Activated T-cell treated with anti-CD3 and anti-CD28 coated beads for 4 hours (primary cell): ENCODE data around the gene REC114.
"Not testable (repeated sequence)": the region's sequence is repeated elsewhere in the genome, so short reads cannot be mapped to it uniquely, and the experiment has no call there.

ENCODE experiments used
- DNase-seq: peaks from one replicate; pipeline ENCODE4 v3.0.0-alpha.2; 2020

Gene REC114, protein sequence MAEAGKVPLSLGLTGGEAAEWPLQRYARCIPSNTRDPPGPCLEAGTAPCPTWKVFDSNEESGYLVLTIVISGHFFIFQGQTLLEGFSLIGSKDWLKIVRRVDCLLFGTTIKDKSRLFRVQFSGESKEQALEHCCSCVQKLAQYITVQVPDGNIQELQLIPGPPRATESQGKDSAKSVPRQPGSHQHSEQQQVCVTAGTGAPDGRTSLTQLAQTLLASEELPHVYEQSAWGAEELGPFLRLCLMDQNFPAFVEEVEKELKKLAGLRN

DNA sequence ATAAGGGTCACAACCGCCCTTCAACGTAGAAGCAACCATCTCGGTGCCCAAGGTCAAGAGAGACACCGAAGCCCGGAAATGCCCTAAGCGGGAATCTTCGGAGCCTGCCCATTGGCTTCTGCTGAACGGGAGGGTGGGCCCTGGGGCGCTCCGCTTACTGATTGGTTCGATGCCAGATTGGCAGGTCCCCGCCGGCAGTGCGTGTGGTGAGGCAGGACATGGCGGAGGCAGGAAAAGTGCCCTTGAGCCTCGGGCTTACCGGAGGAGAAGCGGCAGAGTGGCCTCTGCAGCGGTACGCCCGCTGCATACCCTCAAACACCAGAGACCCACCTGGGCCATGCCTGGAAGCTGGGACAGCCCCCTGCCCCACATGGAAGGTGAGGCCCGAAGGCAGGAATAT, at the start of gene REC114:
Gene REC114 (plus strand): TSS at position 197 of the 400 bp plus-strand sequence. CDS start 22 bp downstream, at position 219.
- DNase-seq: no peak

DNA sequence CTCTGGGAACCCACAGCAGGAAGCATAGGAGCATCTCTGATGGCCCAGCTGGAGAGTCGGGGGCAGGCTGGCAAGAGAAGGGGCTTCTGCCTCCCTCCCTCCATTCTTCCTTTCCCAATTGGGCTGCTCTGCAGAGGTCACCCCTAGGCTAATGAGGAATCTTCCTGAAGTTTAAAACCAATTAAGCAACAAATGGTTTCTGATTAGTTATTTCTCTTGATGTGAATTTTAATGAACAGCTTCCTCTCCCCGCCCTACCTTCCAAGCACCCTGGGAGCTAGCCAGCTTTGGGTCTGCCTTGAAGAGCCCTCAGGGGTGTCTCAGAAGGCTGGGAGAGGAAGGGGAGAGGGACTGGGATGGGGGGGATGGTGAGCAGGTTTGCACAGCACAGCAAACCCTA, 49.6 kb upstream of the REC114 start:
- DNase-seq: no peak

DNA sequence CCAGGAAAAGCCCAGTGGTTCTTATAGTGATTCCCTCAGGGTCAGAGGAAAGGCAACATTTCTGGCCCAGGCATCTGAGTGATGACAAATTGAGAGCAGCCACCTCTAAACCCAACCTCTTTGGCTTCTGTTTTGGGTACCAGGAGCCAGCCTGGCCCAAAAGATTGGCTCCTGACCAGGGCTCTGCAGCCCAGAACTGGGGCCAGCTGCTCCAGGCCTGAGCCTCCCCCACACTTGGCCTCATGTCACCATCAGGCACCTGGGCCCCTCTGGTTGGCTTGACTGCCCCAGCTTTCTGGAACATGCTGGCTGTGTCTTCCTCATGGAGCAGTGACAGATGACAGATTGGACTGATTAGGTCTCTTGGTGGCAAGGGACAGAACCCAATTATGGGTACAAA, 48.2 kb upstream of the REC114 start:
- DNase-seq: no peak

DNA sequence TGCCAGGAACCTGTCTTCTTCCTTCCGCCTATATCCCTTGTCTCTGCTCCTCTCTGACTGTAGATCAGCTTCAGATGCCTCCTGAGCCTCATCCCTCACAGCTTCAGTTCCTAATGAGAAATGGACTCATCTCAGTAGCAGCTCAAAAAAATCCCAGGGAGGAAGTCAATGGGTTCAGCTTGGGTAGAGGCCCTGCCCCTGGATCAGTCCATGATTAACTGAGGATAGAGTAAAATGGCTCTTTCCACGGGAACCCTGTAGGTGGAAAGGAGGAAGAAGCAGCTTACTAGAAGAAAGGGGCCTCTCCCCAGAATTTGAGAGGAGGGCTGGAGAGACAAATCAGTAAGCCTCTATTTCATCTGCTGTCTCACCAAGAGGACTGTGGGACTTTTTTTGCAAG, 47.3 kb upstream of the REC114 start:
- no peak for DNase-seq

DNA sequence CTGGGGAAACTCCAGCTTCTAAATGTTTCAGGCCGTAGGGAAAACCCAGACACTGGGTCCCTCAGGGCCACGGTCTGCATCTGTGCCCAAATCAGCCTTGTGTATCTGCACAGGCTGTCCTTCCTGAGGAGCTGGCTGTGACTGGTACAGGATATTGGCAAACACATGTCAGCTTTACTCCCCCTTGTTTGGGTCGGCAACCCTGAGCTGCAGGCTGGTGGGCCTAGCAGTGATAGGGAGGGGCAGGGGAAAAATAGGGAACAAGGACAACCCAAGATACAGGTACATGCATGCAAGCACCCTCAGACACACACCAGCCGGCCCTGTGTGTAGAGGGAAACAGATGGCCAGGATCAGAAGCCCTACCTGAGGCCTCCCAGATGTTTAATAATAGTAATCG, 45.5 kb upstream of the REC114 start:
- DNase-seq: no peak

DNA sequence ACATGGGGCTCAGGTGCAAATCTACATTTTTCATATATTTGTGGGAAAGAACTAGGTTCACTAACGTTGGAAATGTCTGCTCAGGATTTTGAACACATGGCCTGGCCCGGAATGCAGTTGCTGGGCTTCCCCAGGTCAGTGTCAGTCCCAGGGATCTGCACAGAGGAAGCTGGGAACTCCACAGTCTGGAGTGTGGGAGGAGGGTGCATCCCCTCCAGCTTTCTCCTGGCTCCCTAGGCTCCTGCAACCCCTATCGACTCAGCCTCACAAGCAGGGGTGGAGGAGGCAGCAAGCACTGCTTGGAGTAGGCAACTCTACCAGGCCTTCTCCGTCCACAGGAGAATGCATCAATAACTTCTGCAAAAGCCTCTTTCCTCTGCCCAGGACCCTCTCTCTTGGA, 44.1 kb upstream of the REC114 start:
- DNase-seq: no peak

DNA sequence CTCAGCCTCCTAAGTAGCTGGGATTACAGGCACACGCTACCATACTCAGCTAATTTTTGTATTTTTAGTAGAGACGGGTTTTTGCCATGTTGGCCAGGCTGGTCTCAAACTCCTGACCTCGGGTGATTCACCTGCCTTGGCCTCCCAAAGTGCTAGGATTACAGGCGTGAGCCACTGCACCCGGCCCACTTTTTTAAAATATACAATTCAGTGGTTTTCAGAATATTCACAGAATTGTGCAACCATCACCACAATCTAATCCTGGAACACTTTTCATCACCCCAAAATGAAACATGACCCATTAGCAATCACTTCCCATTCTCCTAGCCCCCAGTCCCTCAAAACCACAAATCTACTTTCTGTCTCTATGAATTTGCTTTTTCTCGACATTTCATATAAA, 42.7 kb upstream of the REC114 start:
- DNase-seq: not testable (repeated sequence)

DNA sequence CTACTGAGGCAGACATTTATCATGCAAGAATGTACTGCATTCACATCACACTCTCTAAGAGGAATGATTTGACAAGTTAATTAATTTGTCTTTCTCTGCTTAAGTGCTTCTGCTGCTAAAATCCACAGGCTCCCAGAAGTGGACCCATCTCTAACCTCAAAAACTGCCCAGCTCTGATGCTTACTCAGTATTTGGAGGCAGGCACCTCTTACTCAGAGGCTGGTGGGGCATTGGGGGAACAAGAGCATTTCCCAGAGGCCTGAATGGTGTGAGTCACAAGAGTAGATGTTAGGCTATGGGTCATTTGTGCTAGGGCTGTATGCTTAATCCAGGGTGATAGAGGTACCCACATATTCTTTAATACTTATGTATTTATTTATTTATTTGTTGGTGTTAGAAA, 39.8 kb upstream of the REC114 start:
- no peak for DNase-seq

DNA sequence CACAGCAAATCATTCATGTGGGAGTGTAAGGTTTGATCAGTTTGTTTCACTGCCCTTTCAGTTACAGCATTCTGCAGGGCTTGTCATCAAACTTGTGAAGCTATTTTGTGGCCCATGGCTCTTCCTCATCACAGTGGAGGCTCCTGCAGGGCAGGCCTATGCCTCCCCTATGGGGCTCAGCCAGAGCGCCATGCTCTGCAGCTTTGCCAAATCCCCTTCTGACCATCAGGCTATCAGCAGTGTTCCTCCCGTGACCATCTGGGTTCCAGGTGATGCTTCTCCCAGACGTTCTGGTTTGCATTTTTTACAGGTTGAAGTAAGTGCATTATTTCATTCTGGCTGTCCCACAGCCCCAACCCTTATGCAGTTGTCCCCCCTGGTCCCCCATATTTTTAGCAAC, 28.1 kb upstream of the REC114 start:
- DNase-seq: no peak

DNA sequence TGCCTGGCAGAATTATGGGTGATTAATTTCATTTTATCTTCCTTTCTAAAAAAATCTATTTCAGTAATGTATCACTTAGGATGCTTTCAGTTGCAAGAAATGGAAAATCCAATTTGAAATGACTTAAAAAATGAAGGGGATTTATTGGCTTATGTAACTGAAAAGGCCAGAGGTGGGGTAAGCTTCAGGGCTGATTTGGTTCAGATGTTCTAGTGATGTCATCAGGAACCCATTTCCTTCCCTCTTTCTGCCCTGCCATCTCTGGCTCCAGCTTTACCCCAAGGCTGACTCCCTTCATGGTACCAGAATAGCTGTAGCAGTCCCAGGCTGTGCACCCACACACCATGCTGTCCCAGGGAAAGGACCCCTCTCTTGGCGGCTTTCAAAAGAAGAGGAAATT, 18.5 kb upstream of the REC114 start:
- DNase-seq: no peak

DNA sequence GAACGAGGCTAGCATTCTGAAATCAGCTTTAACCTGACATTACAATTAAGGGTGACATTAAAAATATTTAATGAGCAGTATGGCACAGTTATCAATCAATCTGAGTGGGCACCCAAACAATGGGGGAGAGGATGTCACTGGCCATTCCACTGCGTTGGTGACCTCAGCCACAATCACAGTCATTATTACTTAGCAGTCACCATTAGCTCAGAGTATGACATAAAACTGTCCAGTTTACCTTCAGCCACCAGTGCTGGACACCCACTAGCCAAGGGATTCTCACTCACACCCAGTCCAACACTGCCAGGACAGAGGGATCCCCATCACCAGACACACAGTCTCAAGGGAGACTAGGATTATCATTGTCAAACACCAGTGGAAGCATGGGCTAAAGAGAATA, 17.5 kb upstream of the REC114 start:
- DNase-seq: no peak

DNA sequence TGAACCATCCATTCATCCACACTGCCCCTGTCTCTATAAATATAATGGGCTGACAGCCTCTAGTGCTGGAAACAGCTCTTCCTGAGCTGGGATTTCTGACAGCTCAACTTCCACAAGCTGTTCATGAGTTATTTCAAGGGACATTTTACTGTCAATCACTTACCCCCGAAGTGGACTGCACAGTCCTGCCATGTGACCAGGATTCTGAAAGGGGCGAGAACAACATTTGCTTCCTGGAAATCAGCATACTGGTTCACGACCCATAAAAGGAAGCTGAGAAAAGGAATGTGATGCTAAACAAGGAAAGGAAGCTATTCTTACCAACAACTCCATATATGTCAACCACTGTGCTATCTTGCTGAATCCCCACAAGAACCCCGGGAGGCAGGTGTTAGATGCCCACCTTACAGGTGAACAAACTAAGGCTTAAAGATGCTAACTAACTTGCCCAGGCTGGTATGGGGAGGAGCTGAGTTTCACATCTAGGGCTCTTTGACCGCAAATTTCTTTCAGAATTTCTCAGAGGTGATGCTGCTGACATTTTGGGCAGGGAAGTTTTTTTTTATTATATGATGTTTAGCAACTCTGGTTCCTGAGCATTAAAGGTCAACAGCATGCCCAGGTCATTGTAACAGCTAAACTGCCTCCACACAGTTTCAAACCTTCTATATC, 16.5 kb upstream of the REC114 start:
- DNase-seq: no peak

DNA sequence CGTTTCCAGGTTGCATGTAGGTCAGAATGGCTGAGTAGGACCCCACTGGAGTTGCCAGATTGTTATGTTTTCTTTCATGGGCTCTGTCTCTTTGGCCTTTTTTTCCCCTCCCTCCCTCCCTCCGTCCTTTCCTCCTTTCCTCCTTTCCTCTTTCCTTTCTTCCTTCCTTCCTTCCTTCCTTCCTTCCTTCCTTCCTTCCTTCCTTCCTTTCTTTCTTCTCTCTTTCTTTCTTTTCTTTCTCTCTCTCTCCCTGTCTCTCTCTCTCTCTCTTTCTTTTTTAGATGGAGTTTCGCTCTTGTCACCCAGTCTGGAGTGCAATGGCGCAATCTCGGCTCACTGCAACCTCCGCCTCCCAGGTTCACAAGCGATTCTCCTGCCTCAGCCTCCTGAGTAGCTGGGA, 11.6 kb upstream of the REC114 start:
- DNase-seq: not testable (repeated sequence)

DNA sequence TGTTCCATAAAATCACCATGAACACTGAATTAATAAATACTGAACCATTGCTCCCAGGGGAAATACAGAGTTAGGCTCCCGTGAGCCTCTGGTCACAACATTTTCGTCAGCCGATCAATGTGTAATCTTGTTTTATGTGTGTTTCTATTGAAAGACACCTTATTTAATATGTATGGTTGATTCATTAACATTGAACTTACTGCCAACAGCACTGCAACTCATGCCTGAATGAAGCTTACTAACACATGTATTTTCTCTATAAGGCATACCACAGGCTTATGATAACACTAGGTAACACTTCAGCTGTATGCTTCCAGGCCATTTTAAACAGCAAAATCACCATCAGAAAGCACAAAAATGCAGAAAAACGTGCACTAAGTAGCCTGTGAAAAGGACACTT, 9.1 kb upstream of the REC114 start:
- no peak for DNase-seq

DNA sequence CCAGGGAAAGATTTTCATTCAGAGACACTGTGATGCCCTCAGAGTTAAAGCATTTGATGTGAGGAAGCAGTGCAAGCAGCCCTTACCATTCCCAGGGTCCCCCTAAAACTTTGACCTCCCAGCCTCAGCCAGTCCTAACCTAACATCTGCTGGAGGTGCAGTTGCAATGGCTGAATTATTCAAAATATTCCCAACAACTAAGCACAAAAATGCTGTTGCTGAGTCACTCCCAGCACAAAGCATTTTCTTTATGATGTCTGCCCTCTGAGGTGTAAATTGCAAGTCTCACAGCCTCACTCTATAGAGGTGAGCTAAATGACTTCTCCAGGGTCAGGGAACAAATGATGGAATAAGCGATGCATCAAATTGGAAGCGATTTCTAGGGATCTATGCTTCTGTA, 6.4 kb upstream of the REC114 start:
- no peak for DNase-seq

DNA sequence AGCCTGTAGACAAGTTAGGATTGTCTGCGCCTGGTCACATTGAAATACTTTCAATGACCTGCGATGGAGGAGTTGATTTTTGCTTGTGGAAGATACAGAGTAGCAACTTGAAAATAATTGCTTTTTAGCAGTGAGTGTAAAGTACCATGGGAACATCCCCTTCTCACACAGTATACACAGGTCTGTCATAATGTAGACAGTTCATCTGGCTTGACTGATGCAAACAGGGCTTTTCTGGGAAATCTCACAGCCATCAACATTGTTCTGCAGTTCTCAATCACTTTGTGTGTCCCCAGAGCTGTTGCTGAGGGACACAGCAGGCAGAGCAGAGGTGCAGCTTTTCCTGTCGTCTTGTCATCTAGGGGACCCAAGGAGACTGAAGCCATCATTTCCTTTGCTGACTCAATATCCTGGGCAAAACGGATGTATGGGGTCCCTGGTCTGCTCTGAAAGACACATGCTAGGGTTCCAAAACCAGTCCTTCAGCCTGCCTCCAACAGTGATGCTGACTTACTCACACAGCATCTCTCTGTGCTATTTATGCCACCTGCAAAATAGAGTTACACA, 5.3 kb upstream of the REC114 start:
- no peak for DNase-seq

DNA sequence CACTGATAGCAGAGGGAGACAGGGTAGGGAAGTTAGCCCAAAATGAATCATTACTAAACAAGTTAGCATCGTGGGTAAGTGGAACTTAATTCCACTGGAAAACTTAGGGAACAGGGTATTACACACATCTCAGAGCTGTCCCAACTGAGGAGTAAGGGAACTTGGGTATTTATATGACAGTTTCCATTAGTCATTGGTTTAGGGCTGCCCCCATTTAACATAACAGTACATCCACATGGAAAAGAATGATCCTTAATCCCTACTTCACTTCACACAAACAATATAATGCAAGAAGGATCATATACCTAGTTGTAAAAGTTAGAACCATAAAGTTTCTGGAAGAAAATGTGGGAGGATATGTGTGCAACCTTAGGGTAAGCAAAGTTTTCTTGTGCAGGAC, 4.3 kb upstream of the REC114 start:
- DNase-seq: no peak

DNA sequence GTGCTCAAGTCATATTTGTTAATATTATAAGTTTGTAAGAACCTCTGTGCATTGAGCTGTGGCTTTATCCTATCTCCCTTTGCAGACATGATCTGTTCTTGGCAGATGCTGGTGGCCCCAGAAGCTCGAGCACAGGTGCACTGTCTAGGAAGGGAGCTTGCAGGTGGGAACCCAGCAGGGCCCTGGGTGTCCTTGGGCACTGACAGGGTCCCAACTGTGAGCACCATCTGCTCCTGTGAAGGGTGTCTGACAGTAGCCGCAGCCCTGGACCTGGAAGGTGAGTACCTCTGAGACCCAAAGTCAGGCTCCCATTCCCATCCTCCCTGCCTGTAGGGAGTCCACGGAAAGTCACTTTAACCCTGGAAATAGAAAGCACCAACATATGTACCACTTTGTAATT, 2.4 kb upstream of the REC114 start:
- no peak for DNase-seq

DNA sequence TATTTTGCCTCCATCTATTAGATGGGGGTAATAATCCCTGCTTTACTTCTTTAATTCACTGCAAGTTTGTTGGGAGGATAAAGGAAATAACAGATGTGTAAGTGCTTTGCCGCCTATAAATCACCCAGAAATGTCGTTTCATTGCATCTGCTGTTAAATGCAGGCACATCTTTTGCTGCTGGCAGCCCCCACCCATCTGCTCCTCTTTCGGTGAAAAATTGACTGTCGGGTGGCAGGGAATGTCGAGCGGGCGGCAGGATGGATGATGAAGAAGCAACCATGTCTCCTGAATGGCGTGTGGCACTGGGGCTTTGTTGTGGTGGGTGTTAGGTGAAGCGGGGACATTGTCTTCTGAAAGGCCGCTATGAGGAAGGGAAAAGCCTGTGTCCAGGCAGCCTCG, 543 bp upstream of the REC114 start:
- no peak for DNase-seq

DNA sequence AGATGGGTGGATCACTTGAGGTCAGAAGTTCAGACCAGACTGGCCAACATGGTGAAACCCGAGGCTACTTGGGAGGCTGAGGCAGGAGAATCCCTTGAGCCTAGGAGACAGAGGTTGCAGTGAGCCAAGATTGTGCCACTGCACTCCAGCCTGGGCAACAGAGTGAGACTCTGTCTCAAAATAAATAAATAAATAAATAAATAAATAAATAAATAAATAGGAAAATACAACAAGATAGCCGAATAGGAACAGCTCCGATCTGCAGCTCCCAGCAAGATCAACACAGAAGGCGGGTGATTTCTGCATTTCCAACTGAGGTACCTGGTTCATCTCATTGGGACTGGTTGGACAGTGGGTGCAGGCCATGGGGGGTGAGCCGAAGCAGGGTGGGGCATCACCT, 4.5 kb downstream of the REC114 start:
- not testable (repeated sequence) for DNase-seq

DNA sequence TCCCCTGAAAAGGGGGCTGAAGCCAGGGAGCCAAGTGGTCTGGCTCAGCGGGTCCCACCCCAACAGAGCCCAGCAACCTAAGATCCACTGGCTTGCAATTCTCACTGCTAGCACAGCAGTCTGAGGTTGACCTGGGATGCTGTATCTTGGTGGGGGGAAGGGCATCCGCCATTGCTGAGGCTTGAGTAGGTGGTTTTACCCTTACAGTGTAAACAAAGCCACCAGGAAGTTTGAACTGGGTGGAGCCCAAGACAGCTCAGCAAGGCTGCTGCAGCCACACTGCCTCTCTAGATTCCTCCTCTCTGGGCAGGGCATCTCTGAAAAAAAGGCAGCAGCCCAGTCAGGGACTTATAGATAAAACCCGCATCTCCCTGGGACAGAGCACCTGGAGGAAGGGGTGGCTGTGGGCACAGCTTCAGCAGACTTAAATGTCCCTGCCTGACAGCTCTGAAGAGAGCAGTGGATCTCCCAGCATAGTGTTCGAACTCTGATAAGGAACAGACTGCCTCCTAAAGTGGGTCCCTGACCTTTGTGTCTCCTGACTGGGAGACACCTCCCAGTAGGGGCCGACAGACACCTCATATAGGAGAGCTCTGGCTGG, 5.3 kb downstream of the REC114 start:
- not testable (repeated sequence) for DNase-seq

DNA sequence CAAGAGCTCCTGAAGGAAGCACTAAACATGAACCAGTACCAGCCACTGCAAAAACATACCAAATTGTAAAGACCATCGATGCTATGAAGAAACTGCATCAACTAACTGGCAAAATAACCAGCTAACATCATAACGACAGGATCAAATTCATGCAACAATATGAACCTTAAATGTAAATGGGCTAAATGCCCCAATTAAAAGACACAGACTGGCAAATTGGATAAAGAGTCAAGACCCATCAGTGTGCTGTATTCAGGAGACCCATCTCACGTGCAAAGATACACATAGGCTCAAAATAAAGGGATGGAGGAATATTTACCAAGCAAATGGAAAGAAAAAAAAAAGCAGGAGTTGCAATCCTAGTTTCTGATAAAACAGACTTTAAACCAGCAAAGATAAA, 7.0 kb downstream of the REC114 start:
- not testable (repeated sequence) for DNase-seq

DNA sequence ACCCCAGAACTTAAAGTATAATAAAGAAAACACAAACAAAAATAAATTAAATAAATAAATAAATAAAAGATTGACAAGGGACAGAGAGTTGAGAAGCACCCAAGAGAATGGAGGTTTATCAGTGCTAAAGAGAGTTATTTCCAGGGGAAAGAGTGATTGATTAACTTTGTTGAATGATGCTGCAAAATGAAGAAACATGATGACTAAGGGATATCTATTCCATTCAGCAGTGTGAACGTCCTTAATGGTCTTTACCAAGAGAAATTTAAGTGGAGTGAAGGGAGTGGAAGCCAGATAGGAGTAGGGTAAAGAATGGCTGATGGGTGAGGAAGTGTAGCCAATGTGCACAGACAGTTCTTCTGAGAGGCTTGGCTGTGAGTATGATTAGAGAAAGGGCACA, 11.1 kb downstream of the REC114 start:
- DNase-seq: no peak

DNA sequence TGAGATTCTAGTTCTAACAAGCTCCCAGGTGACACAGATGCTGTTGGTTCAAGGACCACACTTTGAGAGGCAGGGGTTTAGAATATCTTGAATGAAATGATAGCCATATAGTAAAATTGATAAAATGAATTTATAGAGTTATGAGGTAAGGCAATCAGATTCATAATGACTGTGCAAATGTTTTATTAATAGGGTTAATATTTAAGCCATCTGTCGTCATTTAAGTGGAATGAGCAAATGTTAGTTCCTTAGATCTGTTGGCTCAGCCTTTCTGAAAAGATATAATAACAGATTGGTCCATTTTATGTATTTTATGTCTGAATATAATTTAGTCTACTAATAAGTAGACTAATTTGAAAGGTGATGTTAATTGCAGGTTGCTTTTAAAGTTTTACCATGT, 12.9 kb downstream of the REC114 start:
- no peak for DNase-seq
